Measurements from ENCODE around the gene COLEC12.

COLEC12 gene

DNA sequence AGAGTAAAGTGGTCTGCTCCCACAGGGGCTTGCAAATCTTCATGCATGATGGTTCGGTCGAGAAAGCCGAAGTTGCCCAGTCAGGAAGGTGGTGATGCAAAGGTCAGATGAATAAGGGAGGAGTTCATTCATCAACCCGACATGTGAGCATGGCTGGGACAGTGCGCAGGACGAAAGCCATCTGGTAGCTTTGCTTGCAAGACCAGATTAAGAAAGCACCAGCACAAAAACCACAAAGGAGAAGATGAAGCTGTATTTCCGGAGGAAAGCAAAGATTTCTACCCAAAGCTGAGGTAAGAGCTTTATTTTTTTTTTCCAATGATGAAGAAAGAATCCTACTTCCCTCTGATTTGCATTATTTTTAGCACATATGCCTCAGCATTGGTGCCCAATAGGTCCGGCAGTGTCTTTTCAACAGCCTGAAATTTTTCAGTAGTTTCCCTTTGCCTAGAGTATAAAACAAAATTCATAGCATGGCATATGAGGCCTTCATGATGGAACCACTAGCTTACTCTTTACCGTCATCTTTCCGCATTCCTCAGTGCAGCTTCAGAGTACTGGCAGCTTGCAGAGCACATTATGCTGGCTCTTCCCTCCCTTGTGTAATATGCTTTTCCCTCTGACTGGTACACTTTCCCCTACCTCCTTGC, 120.7 kb downstream of the COLEC12 start:
- no peak for DNase-seq (ENCODE audit: low spot score)
- TF ChIP-seq, protein P1, sequence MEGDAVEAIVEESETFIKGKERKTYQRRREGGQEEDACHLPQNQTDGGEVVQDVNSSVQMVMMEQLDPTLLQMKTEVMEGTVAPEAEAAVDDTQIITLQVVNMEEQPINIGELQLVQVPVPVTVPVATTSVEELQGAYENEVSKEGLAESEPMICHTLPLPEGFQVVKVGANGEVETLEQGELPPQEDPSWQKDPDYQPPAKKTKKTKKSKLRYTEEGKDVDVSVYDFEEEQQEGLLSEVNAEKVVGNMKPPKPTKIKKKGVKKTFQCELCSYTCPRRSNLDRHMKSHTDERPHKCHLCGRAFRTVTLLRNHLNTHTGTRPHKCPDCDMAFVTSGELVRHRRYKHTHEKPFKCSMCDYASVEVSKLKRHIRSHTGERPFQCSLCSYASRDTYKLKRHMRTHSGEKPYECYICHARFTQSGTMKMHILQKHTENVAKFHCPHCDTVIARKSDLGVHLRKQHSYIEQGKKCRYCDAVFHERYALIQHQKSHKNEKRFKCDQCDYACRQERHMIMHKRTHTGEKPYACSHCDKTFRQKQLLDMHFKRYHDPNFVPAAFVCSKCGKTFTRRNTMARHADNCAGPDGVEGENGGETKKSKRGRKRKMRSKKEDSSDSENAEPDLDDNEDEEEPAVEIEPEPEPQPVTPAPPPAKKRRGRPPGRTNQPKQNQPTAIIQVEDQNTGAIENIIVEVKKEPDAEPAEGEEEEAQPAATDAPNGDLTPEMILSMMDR (IDR thresholded peaks at IDR 0.05), result no peak
- Histone ChIP-seq H3K4me3 (no peak overlapping the region), H3K27ac (peak overlapping the region in 1 of 2 donors; percentile 69)

- peak overlapping the region in 1 of 2 donors; percentile 63 for H3K27ac ChIP-seq
Observed at GRCh38 chr18:378079-378478, 122.4 kb downstream of the COLEC12 start.

DNA sequence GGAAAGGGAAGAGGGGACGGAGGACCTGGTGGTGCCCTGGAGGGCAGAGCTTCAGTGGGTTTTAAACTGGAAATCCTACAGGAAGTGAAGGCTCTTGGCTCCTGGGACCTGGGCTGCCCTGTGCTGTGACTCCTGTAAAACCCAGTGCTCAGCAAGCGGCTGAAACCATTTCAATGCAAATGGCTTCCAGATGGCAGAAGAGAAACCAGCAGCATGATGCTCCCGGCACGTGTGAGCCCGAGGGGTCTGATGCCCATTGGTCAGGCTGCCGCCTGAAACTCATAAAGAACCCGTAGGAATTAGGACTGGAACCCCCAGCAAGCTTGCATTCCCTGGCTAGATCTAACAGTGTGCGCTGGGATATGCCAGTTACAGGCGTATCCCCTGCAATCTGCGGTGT, 123.4 kb downstream of the COLEC12 start:
- no peak for DNase-seq (ENCODE audit: low spot score)
- H3K27ac ChIP-seq, result peak overlapping the region in 1 of 2 donors; percentile 63

More at GRCh38 chr18:378079-378478, 122.4 kb downstream of the COLEC12 start:
- TF ChIP-seq, protein P1 (IDR thresholded peaks at IDR 0.05), result no peak
- no peak overlapping the region for H3K4me3 ChIP-seq
- no peak for DNase-seq (ENCODE audit: low spot score)

GRCh38 chr18:376311-376710, 124.2 kb downstream of the COLEC12 start:
- Histone ChIP-seq H3K4me3 (no peak overlapping the region), H3K27ac (peak overlapping the region; percentile 18 to 63)
- TF ChIP-seq, protein P1 (IDR thresholded peaks at IDR 0.05), result no peak
- DNase-seq (ENCODE audit: low spot score), result no peak

More for the DNA sequence above, 123.4 kb downstream of the COLEC12 start:
- TF ChIP-seq, protein P1 (IDR thresholded peaks at IDR 0.05), result no peak
- H3K4me3 ChIP-seq, result no peak overlapping the region

GRCh38 chr18:374721-375168, 125.8 kb downstream of the COLEC12 start:
- no peak for DNase-seq (ENCODE audit: low spot score)
- TF ChIP-seq, protein P1 (IDR thresholded peaks at IDR 0.05), result no peak
- H3K4me3 ChIP-seq, result no peak overlapping the region
- H3K27ac ChIP-seq, result peak overlapping the region in 1 of 2 donors; percentile 63

- Histone ChIP-seq H3K4me3 (no peak overlapping the region), H3K27ac (peak overlapping the region in 1 of 2 donors; percentile 63)
- TF ChIP-seq, protein P1 (IDR thresholded peaks at IDR 0.05), result no peak
- DNase-seq (ENCODE audit: low spot score), result no peak
Observed at GRCh38 chr18:373780-374179, 126.7 kb downstream of the COLEC12 start.

DNA sequence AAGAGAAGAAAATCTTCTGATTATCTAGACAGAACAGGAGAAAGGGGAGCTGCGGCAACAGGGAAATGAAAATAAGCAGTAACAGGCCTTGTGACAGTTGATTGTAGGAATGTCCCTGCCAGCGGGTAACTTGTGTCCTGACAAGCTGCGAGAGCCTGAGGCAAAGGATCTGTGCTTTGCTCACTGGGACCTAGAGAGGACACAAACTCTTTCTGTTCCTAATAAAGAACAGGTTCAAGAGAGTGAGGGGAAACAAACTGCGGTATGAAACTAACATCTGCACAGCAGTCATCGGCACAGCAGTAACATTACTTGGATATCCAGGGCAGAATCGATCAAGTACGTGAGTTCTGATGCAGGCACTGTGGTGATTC, 128.9 kb downstream of the COLEC12 start:
- DNase-seq (ENCODE audit: low spot score), result no peak
- TF ChIP-seq, protein P1 (IDR thresholded peaks at IDR 0.05), result no peak
- H3K4me3 ChIP-seq, result no peak overlapping the region
- peak overlapping the region in 1 of 2 donors; percentile 63 for H3K27ac ChIP-seq

Measured in coronary artery (tissue), 2 donors.